Upper lobe of right lung (tissue), 1 donor: ENCODE results near the gene TUBAL3. TPM values are rescaled to one million over a fixed set of nuclear protein-coding genes. Genes with fewer than 3 reads are reported as not detected.
"Not testable (repeated sequence)": the region's sequence is repeated elsewhere in the genome, so short reads cannot be mapped to it uniquely, and the experiment has no call there.

Source experiments
- ATAC-seq: fragments of 200-7000 bp; cut with Tn5 transposase; one replicate; pipeline ENCODE4 v1.9.1; 2020; ENCODE audit warnings: mild to moderate bottlenecking, moderate library complexity
- DNase-seq: peaks from one replicate; pipeline ENCODE4 v3.0.0-alpha.2; 2020
- H3K27ac ChIP-seq: fragments of 200-600 bp; one replicate; pipeline ENCODE4 v1.8.0; 2022
- H3K27me3 ChIP-seq: fragments of 200-600 bp; one replicate; pipeline ENCODE4 v1.8.0; 2022; ENCODE audit warnings: mild to moderate bottlenecking
- H3K36me3 ChIP-seq: fragments of 200-600 bp; one replicate; pipeline ENCODE4 v1.8.0; 2022
- H3K4me1 ChIP-seq: fragments of 200-600 bp; one replicate; pipeline ENCODE4 v1.8.0; 2022
- H3K4me3 ChIP-seq: fragments of 200-600 bp; one replicate; pipeline ENCODE4 v1.8.0; 2022; ENCODE audit warnings: mild to moderate bottlenecking
- H3K9me3 ChIP-seq: fragments of 200-600 bp; one replicate; pipeline ENCODE4 v1.8.0; 2022
- CTCF ChIP-seq: fragments of 200-600 bp; IDR thresholded peaks from one replicate; pipeline ENCODE4 v1.8.0; 2022; ENCODE audit warnings: antibody characterized with exemption
- intact Hi-C: fragments of 100-400 bp; cut with DNase I; formaldehyde crosslinking; loops from one replicate; pipeline ENCODE4 v1.11.0; 2022
- total RNA-seq: library from RNA; stranded (reverse); fragmentation: NEBNext Ultra II Directional; extraction: Animal tissue kit (Norgen Biotek cat#: 25700); gene quantifications from one replicate; pipeline ENCODE4 v1.2.1, GENCODE V29; 2021
- donor health status: DM: no; HTN: yes; CAD: no; lungs with severe emphysema.

The TUBAL3 gene
- total RNA-seq, 1 donor from 2014 or later = not detected

- Histone ChIP-seq H3K27ac (peak within 1 kb of the TSS; percentile 17), H3K4me3 (peak within 1 kb of the TSS; percentile 75), H3K36me3 (no peaks in the 10 kb centered on the region), H3K9me3 (no peaks in the 10 kb centered on the region), H3K27me3 (peaks cover 6% of the 10 kb centered on the region), H3K4me1 (peaks cover 4% of the 10 kb centered on the region)
- DNase-seq (peak; percentile 93), ATAC-seq (peak; percentile 99)
- TF ChIP-seq CTCF = no peak
- intact Hi-C loops = no loop called here
These were observed 7.8 kb upstream of the TUBAL3 start, which contains the start of gene NET1 for GRCh38 chr10:5412277-5412941. Gene NET1 (plus strand): TSS chr10:5412557. CDS start chr10:5412693, 136 bp downstream.

GRCh38 chr10:5411941-5412276 lies 7.3 kb upstream of the TUBAL3 start:
- Histone ChIP-seq H3K4me1 (peaks cover 4% of the 10 kb centered on the region), H3K36me3 (no peaks in the 10 kb centered on the region), H3K4me3 (peak overlapping the region; percentile 75), H3K27ac (no peak overlapping the region), H3K27me3 (peaks cover 6% of the 10 kb centered on the region), H3K9me3 (no peaks in the 10 kb centered on the region)
- no peak for TF ChIP-seq CTCF
- intact Hi-C loops = no loop called here
- no peak for ATAC-seq
- DNase-seq = no peak

- H3K4me3 ChIP-seq, H3K27ac ChIP-seq, H3K27me3 ChIP-seq, H3K4me1 ChIP-seq, intact Hi-C loops, DNase-seq, ATAC-seq, H3K36me3 ChIP-seq, H3K9me3 ChIP-seq: not testable (repeated sequence)
These were observed 6.2 kb upstream of the TUBAL3 start for GRCh38 chr10:5410787-5411186.

- no peak for DNase-seq
- peaks cover 1% of the 10 kb centered on the region for H3K4me1 ChIP-seq
- intact Hi-C loops = no loop called here
These were observed 2.3 kb upstream of the TUBAL3 start for GRCh38 chr10:5406918-5407317.

GRCh38 chr10:5402798-5403197 lies 1.8 kb downstream of the TUBAL3 start:
- no peaks in the 10 kb centered on the region for H3K27me3 ChIP-seq
- no peaks in the 10 kb centered on the region for H3K4me1 ChIP-seq
- no peak for TF ChIP-seq CTCF
- H3K27ac ChIP-seq = no peak overlapping the region
- no peak overlapping the region for H3K4me3 ChIP-seq
- H3K36me3 ChIP-seq = no peaks in the 10 kb centered on the region
- ATAC-seq = no peak
- no peaks in the 10 kb centered on the region for H3K9me3 ChIP-seq
- no peak for DNase-seq
- intact Hi-C loops = no loop called here

More at GRCh38 chr10:5406918-5407317, 2.3 kb upstream of the TUBAL3 start:
- Histone ChIP-seq H3K9me3 (no peaks in the 10 kb centered on the region), H3K27me3 (peaks cover 6% of the 10 kb centered on the region), H3K4me3 (no peak overlapping the region), H3K27ac (no peak overlapping the region), H3K36me3 (no peaks in the 10 kb centered on the region)
- no peak for ATAC-seq
- no peak for TF ChIP-seq CTCF

- H3K4me3 ChIP-seq = no peak overlapping the region
- H3K27me3 ChIP-seq = no peaks in the 10 kb centered on the region
- no peaks in the 10 kb centered on the region for H3K4me1 ChIP-seq
- H3K27ac ChIP-seq = no peak overlapping the region
- no peaks in the 10 kb centered on the region for H3K36me3 ChIP-seq
- no peak for TF ChIP-seq CTCF
- no peaks in the 10 kb centered on the region for H3K9me3 ChIP-seq
- ATAC-seq (no peak), DNase-seq (no peak)
- intact Hi-C loops = no loop called here
These were observed 4.0 kb downstream of the TUBAL3 start for GRCh38 chr10:5400468-5401240.
